ENCODE data around the gene CDAN1.

The CDAN1 gene

GRCh38 chr15:42728972-42729371 lies 8.0 kb downstream of the CDAN1 start:
- no peak overlapping the region for H3K4me3 ChIP-seq (ENCODE audit: low read length)
- no peak for TF ChIP-seq ZNF274 (IDR thresholded peaks at IDR 0.05; ENCODE audit: low read depth, low read length)

GRCh38 chr15:42728560-42728959 lies 8.4 kb downstream of the CDAN1 start:
- no peak for TF ChIP-seq ZNF274 (IDR thresholded peaks at IDR 0.05; ENCODE audit: low read depth, low read length)
- H3K4me3 ChIP-seq (ENCODE audit: low read length): no peak overlapping the region

GRCh38 chr15:42727750-42728381 lies 9.1 kb downstream of the CDAN1 start:
- TF ChIP-seq ZNF274 (IDR thresholded peaks at IDR 0.05; ENCODE audit: low read depth, low read length): no peak
- no peak overlapping the region for H3K4me3 ChIP-seq (ENCODE audit: low read length)

- no peak overlapping the region for H3K4me3 ChIP-seq (ENCODE audit: low read length)
- TF ChIP-seq ZNF274 (IDR thresholded peaks at IDR 0.05; ENCODE audit: low read depth, low read length): no peak
These were observed 10.8 kb downstream of the CDAN1 start for GRCh38 chr15:42726114-42726513.

GRCh38 chr15:42725331-42725903 lies 11.5 kb downstream of the CDAN1 start:
- H3K4me3 ChIP-seq (ENCODE audit: low read length): no peak overlapping the region
- no peak for TF ChIP-seq ZNF274 (IDR thresholded peaks at IDR 0.05; ENCODE audit: low read depth, low read length)

GRCh38 chr15:42724276-42724675 lies 12.7 kb downstream of the CDAN1 start:
- no peak overlapping the region for H3K4me3 ChIP-seq (ENCODE audit: low read length)
- TF ChIP-seq ZNF274 (IDR thresholded peaks at IDR 0.05; ENCODE audit: low read depth, low read length): no peak

GRCh38 chr15:42723068-42723467 lies 13.9 kb downstream of the CDAN1 start:
- H3K4me3 ChIP-seq (ENCODE audit: low read length): no peak overlapping the region
- no peak for TF ChIP-seq ZNF274 (IDR thresholded peaks at IDR 0.05; ENCODE audit: low read depth, low read length)

- H3K4me3 ChIP-seq (ENCODE audit: low read length): no peak overlapping the region
- no peak for TF ChIP-seq ZNF274 (IDR thresholded peaks at IDR 0.05; ENCODE audit: low read depth, low read length)
These were observed 15.0 kb downstream of the CDAN1 start for GRCh38 chr15:42721916-42722315.

GRCh38 chr15:42721016-42721415 lies 15.9 kb downstream of the CDAN1 start:
- no peak overlapping the region for H3K4me3 ChIP-seq (ENCODE audit: low read length)
- TF ChIP-seq ZNF274 (IDR thresholded peaks at IDR 0.05; ENCODE audit: low read depth, low read length): no peak

- no peak overlapping the region for H3K4me3 ChIP-seq (ENCODE audit: low read length)
- TF ChIP-seq ZNF274 (IDR thresholded peaks at IDR 0.05; ENCODE audit: low read depth, low read length): no peak
These were observed 16.9 kb downstream of the CDAN1 start for GRCh38 chr15:42720071-42720470.

- no peak for TF ChIP-seq ZNF274 (IDR thresholded peaks at IDR 0.05; ENCODE audit: low read depth, low read length)
- no peak overlapping the region for H3K4me3 ChIP-seq (ENCODE audit: low read length)
These were observed 17.9 kb downstream of the CDAN1 start for GRCh38 chr15:42719043-42719442.

GRCh38 chr15:42716626-42717025 lies 20.3 kb downstream of the CDAN1 start:
- TF ChIP-seq ZNF274 (IDR thresholded peaks at IDR 0.05; ENCODE audit: low read depth, low read length): no peak

GRCh38 chr15:42716125-42716524 lies 20.8 kb downstream of the CDAN1 start:
- H3K4me3 ChIP-seq (ENCODE audit: low read length): no peak overlapping the region
- no peak for TF ChIP-seq ZNF274 (IDR thresholded peaks at IDR 0.05; ENCODE audit: low read depth, low read length)

More at GRCh38 chr15:42716626-42717025, 20.3 kb downstream of the CDAN1 start:
- no peak overlapping the region for H3K4me3 ChIP-seq (ENCODE audit: low read length)

- H3K4me3 ChIP-seq (ENCODE audit: low read length): no peak overlapping the region
- no peak for TF ChIP-seq ZNF274 (IDR thresholded peaks at IDR 0.05; ENCODE audit: low read depth, low read length)
These were observed 24.3 kb downstream of the CDAN1 start for GRCh38 chr15:42712584-42712983.

- TF ChIP-seq ZNF274 (IDR thresholded peaks at IDR 0.05; ENCODE audit: low read depth, low read length): no peak
- no peak overlapping the region for H3K4me3 ChIP-seq (ENCODE audit: low read length)
These were observed 25.2 kb downstream of the CDAN1 start for GRCh38 chr15:42711746-42712145.

- H3K4me3 ChIP-seq (ENCODE audit: low read length): no peak overlapping the region
- TF ChIP-seq ZNF274 (IDR thresholded peaks at IDR 0.05; ENCODE audit: low read depth, low read length): no peak
These were observed 26.3 kb downstream of the CDAN1 start for GRCh38 chr15:42710662-42711061.
